Measurements from ENCODE around the gene CATSPERE. TPM values are rescaled to one million over a fixed set of nuclear protein-coding genes. Genes with fewer than 3 reads are reported as not detected.
"Not testable (repeated sequence)": the region's sequence is repeated elsewhere in the genome, so short reads cannot be mapped to it uniquely, and the experiment has no call there.

CATSPERE gene
- total and polyA plus RNA-seq, 4 experiments from 2014 or later = 0.30 to 2.3 (median 1.4) TPM; not detected in 1

- H3K27me3 Mint-ChIP-seq; H3K27ac Mint-ChIP-seq; H3K4me3 Mint-ChIP-seq; H3K36me3 ChIP-seq (ENCODE audit: insufficient read depth, low read length); H3K4me3 ChIP-seq (ENCODE audit: low read length in 2 of 2); H3K9me3 Mint-ChIP-seq; POLR2A ChIA-PET (ENCODE audit: partially characterized antibody); DNase-seq; H3K27me3 ChIP-seq (ENCODE audit: insufficient read depth, low read length); H3K9me3 ChIP-seq (ENCODE audit: control insufficient read depth in 1 of 2, low read length in 2 of 2); CTCF ChIA-PET (ENCODE audit: partially characterized antibody); H3K27ac ChIP-seq (ENCODE audit: low read depth, low read length); intact Hi-C loops (cut with micrococcal nuclease): not testable (repeated sequence)
- H3K36me3 Mint-ChIP-seq = peaks cover 25 to 44% of the 10 kb centered on the region in 2 donors
- H3K4me1 Mint-ChIP-seq = peaks cover 28 to 31% (median 30%) of the 10 kb centered on the region in 4 donors
- peaks cover 13% of the 10 kb centered on the region for H3K4me1 ChIP-seq (ENCODE audit: insufficient read depth, low read length)
Measured at GRCh38 chr1:244661569-244662312, 200.7 kb downstream of the CATSPERE start.

- H3K27me3 ChIP-seq (ENCODE audit: insufficient read depth, low read length) = no peaks in the 10 kb centered on the region
- H3K27ac Mint-ChIP-seq = peak overlapping the region in 1 of 7 donors; percentile 22
Measured at GRCh38 chr1:244662599-244662998, 201.5 kb downstream of the CATSPERE start.

GRCh38 chr1:244664353-244664752 lies 203.3 kb downstream of the CATSPERE start:
- Mint-ChIP-seq H3K4me3 (no peak overlapping the region), H3K9me3 (no peaks in the 10 kb centered on the region), H3K27ac (peak overlapping the region in 1 of 7 donors; percentile 70), H3K36me3 (peaks cover 13 to 23% of the 10 kb centered on the region in 2 donors), H3K4me1 (peaks cover 11 to 26% (median 14%) of the 10 kb centered on the region in 4 donors), H3K27me3 (no peaks in the 10 kb centered on the region)
- no peak for DNase-seq
- H3K27me3 ChIP-seq (ENCODE audit: insufficient read depth, low read length) = no peaks in the 10 kb centered on the region
- no peaks in the 10 kb centered on the region for H3K9me3 ChIP-seq (ENCODE audit: control insufficient read depth in 1 of 2, low read length in 2 of 2)
- ChIA-PET CTCF (ENCODE audit: partially characterized antibody) (no interaction called here), POLR2A (ENCODE audit: partially characterized antibody) (interaction anchor here (0.8 kb wide), 1 partner anchor 11 kb away, joined by 3 read pairs; no protein-coding TSS in a partner anchor)
- H3K27ac ChIP-seq (ENCODE audit: low read depth, low read length) = no peak overlapping the region
- H3K4me3 ChIP-seq (ENCODE audit: low read length in 2 of 2) = no peak overlapping the region
- H3K4me1 ChIP-seq (ENCODE audit: insufficient read depth, low read length) = peaks cover 9% of the 10 kb centered on the region
- intact Hi-C loops (cut with micrococcal nuclease) = no loop called here
- no peaks in the 10 kb centered on the region for H3K36me3 ChIP-seq (ENCODE audit: insufficient read depth, low read length)

More at GRCh38 chr1:244662599-244662998, 201.5 kb downstream of the CATSPERE start:
- intact Hi-C loops (cut with micrococcal nuclease) = no loop called here
- no peaks in the 10 kb centered on the region for H3K9me3 ChIP-seq (ENCODE audit: control insufficient read depth in 1 of 2, low read length in 2 of 2)
- ChIA-PET POLR2A (ENCODE audit: partially characterized antibody) (no interaction called here), CTCF (ENCODE audit: partially characterized antibody) (no interaction called here)
- DNase-seq = no peak
- H3K4me3 ChIP-seq (ENCODE audit: low read length in 2 of 2) = no peak overlapping the region
- Mint-ChIP-seq H3K4me1 (peaks cover 22 to 29% (median 25%) of the 10 kb centered on the region in 4 donors), H3K36me3 (peaks cover 19 to 37% of the 10 kb centered on the region in 2 donors), H3K4me3 (peak overlapping the region in 1 of 8 donors; percentile 40), H3K27me3 (no peaks in the 10 kb centered on the region), H3K9me3 (no peaks in the 10 kb centered on the region)
- H3K36me3 ChIP-seq (ENCODE audit: insufficient read depth, low read length) = no peaks in the 10 kb centered on the region
- peaks cover 15% of the 10 kb centered on the region for H3K4me1 ChIP-seq (ENCODE audit: insufficient read depth, low read length)
- H3K27ac ChIP-seq (ENCODE audit: low read depth, low read length) = no peak overlapping the region

- CTCF ChIA-PET (ENCODE audit: partially characterized antibody) = no interaction called here
- intact Hi-C loops (cut with micrococcal nuclease) = no loop called here
- no peaks in the 10 kb centered on the region for H3K27me3 ChIP-seq (ENCODE audit: insufficient read depth, low read length)
- H3K4me1 Mint-ChIP-seq = peaks cover 11 to 26% (median 12%) of the 10 kb centered on the region in 4 donors
- no peaks in the 10 kb centered on the region for H3K36me3 ChIP-seq (ENCODE audit: insufficient read depth, low read length)
- H3K27ac ChIP-seq (ENCODE audit: low read depth, low read length) = no peak overlapping the region
- peaks cover 9% of the 10 kb centered on the region for H3K4me1 ChIP-seq (ENCODE audit: insufficient read depth, low read length)
- peaks cover 14 to 21% of the 10 kb centered on the region in 2 donors for H3K36me3 Mint-ChIP-seq
- no peak overlapping the region for H3K4me3 ChIP-seq (ENCODE audit: low read length in 2 of 2)
- no peak overlapping the region for H3K27ac Mint-ChIP-seq
- POLR2A ChIA-PET (ENCODE audit: partially characterized antibody) = no interaction called here
- no peaks in the 10 kb centered on the region for H3K27me3 Mint-ChIP-seq
- DNase-seq = no peak
- no peaks in the 10 kb centered on the region for H3K9me3 ChIP-seq (ENCODE audit: control insufficient read depth in 1 of 2, low read length in 2 of 2)
- no peak overlapping the region for H3K4me3 Mint-ChIP-seq
- H3K9me3 Mint-ChIP-seq = no peaks in the 10 kb centered on the region
Measured at GRCh38 chr1:244665771-244666217, 204.7 kb downstream of the CATSPERE start.

- H3K4me3 Mint-ChIP-seq; H3K27me3 ChIP-seq (ENCODE audit: insufficient read depth, low read length); H3K9me3 Mint-ChIP-seq; POLR2A ChIA-PET (ENCODE audit: partially characterized antibody); H3K27me3 Mint-ChIP-seq; intact Hi-C loops (cut with micrococcal nuclease); H3K36me3 ChIP-seq (ENCODE audit: insufficient read depth, low read length); H3K4me3 ChIP-seq (ENCODE audit: low read length in 2 of 2); H3K9me3 ChIP-seq (ENCODE audit: control insufficient read depth in 1 of 2, low read length in 2 of 2); H3K4me1 ChIP-seq (ENCODE audit: insufficient read depth, low read length); DNase-seq; CTCF ChIA-PET (ENCODE audit: partially characterized antibody); H3K27ac ChIP-seq (ENCODE audit: low read depth, low read length): not testable (repeated sequence)
- Mint-ChIP-seq H3K4me1 (peaks cover 12 to 31% (median 18%) of the 10 kb centered on the region in 4 donors), H3K27ac (peak overlapping the region in 1 of 7 donors; percentile 78), H3K36me3 (peaks cover 21 to 22% of the 10 kb centered on the region in 2 donors)
Measured at GRCh38 chr1:244666672-244667418, 205.8 kb downstream of the CATSPERE start.

GRCh38 chr1:244667797-244668196 lies 206.7 kb downstream of the CATSPERE start:
- Mint-ChIP-seq H3K4me3 (no peak overlapping the region), H3K27me3 (no peaks in the 10 kb centered on the region), H3K9me3 (no peaks in the 10 kb centered on the region), H3K27ac (peak overlapping the region in 2 of 7 donors; percentile 7 to 36), H3K4me1 (peaks cover 8 to 25% (median 14%) of the 10 kb centered on the region in 4 donors), H3K36me3 (peaks cover 20 to 23% of the 10 kb centered on the region in 2 donors)
- no peaks in the 10 kb centered on the region for H3K36me3 ChIP-seq (ENCODE audit: insufficient read depth, low read length)
- intact Hi-C loops (cut with micrococcal nuclease) = no loop called here
- no peak overlapping the region for H3K27ac ChIP-seq (ENCODE audit: low read depth, low read length)
- POLR2A ChIA-PET (ENCODE audit: partially characterized antibody) = no interaction called here
- H3K4me1 ChIP-seq (ENCODE audit: insufficient read depth, low read length) = peaks cover 9% of the 10 kb centered on the region
- CTCF ChIA-PET (ENCODE audit: partially characterized antibody) = no interaction called here
- no peak overlapping the region for H3K4me3 ChIP-seq (ENCODE audit: low read length in 2 of 2)
- no peaks in the 10 kb centered on the region for H3K9me3 ChIP-seq (ENCODE audit: control insufficient read depth in 1 of 2, low read length in 2 of 2)
- no peak for DNase-seq
- no peaks in the 10 kb centered on the region for H3K27me3 ChIP-seq (ENCODE audit: insufficient read depth, low read length)

- Histone ChIP-seq H3K27ac (ENCODE audit: low read depth, low read length) (no peak overlapping the region), H3K4me1 (ENCODE audit: insufficient read depth, low read length) (no peaks in the 10 kb centered on the region), H3K4me3 (ENCODE audit: low read length in 2 of 2) (no peak overlapping the region), H3K9me3 (ENCODE audit: control insufficient read depth in 1 of 2, low read length in 2 of 2) (no peaks in the 10 kb centered on the region), H3K36me3 (ENCODE audit: insufficient read depth, low read length) (no peaks in the 10 kb centered on the region), H3K27me3 (ENCODE audit: insufficient read depth, low read length) (no peaks in the 10 kb centered on the region)
- Mint-ChIP-seq H3K36me3 (peaks cover 21 to 29% of the 10 kb centered on the region in 2 donors), H3K4me3 (no peak overlapping the region), H3K9me3 (no peaks in the 10 kb centered on the region), H3K4me1 (peaks cover 16 to 29% (median 24%) of the 10 kb centered on the region in 4 donors), H3K27ac (peak overlapping the region in 3 of 7 donors; percentile 4 to 70 (median 8)), H3K27me3 (no peaks in the 10 kb centered on the region)
- DNase-seq = no peak
- ChIA-PET POLR2A (ENCODE audit: partially characterized antibody) (no interaction called here), CTCF (ENCODE audit: partially characterized antibody) (no interaction called here)
- intact Hi-C loops (cut with micrococcal nuclease) = no loop called here
Measured at GRCh38 chr1:244672946-244673682, 212.0 kb downstream of the CATSPERE start.

All from CD4-positive, alpha-beta memory T cell (primary cell).